Progenitor cell of endocrine pancreas (in vitro differentiated cells): ENCODE measurements around the gene MAGEB17. TPM values are rescaled to one million over a fixed set of nuclear protein-coding genes. Genes with fewer than 3 reads are reported as not detected.

ENCODE experiments used
- DNase-seq: peaks from one replicate; pipeline ENCODE4 v3.0.0; 2021; ENCODE audit warnings: low spot score; ENCODE audit not compliant: unreplicated experiment
- H3K27ac Mint-ChIP-seq: 2 replicates; pipeline ENCODE4 v1.8.0; 2021; ENCODE audit warnings: mild to moderate bottlenecking, moderate library complexity, mixed read lengths
- H3K27me3 Mint-ChIP-seq: 2 replicates; pipeline ENCODE4 v1.8.0; 2021; ENCODE audit warnings: mixed read lengths
- H3K36me3 Mint-ChIP-seq: 2 replicates; pipeline ENCODE4 v1.8.0; 2022; ENCODE audit warnings: mixed read lengths; ENCODE audit not compliant: insufficient read depth
- H3K4me1 Mint-ChIP-seq: 2 replicates; pipeline ENCODE4 v1.8.0; 2021; ENCODE audit warnings: low read depth, mixed read lengths
- H3K4me3 Mint-ChIP-seq: 2 replicates; pipeline ENCODE4 v1.8.0; 2021; ENCODE audit warnings: low read depth, mild to moderate bottlenecking, moderate library complexity, mixed read lengths
- H3K9me3 Mint-ChIP-seq: 2 replicates; pipeline ENCODE4 v1.8.0; 2021; ENCODE audit warnings: low read depth, mixed read lengths
- total RNA-seq: library from RNA; stranded (reverse); gene quantifications from 2 replicates; pipeline ENCODE4 v1.2.1, GENCODE V29; 2021
- TF ChIP-seq, protein P1 (sequence below): fragments of 200-600 bp; sonication (generic); IDR thresholded peaks from one replicate; pipeline ENCODE4 v1.5.0; 2021; ENCODE audit warnings: antibody characterized with exemption, mild to moderate bottlenecking; ENCODE audit not compliant: unreplicated experiment

The MAGEB17 gene
- total RNA-seq, 1 donor from 2014 or later = 0.19 TPM

DNA sequence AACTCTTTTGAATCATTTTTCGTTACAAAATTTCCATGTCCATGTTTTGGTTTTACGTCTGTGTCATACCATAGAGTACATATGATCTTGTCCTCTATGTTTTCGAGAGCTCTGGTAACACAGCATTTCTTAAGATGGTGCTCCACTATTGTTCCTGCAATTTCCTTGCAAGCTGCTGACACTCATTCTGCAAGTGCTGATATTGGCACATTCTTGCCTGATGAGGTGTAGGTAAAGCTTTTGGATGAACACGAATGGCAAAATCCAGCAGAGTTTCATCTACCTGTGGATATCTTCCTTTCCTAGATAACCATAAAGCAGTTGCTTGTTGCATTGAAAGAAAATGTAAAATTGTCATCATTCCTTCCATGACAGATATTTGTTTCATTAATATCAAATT is 41.3 kb downstream of the MAGEB17 start:
- no peak for DNase-seq
- Mint-ChIP-seq H3K27me3 (no peaks in the 10 kb centered on the region), H3K9me3 (peaks cover 12% of the 10 kb centered on the region), H3K4me3 (no peak overlapping the region), H3K4me1 (peaks cover 5% of the 10 kb centered on the region), H3K27ac (no peak overlapping the region), H3K36me3 (no peaks in the 10 kb centered on the region)
- TF ChIP-seq, protein P1, sequence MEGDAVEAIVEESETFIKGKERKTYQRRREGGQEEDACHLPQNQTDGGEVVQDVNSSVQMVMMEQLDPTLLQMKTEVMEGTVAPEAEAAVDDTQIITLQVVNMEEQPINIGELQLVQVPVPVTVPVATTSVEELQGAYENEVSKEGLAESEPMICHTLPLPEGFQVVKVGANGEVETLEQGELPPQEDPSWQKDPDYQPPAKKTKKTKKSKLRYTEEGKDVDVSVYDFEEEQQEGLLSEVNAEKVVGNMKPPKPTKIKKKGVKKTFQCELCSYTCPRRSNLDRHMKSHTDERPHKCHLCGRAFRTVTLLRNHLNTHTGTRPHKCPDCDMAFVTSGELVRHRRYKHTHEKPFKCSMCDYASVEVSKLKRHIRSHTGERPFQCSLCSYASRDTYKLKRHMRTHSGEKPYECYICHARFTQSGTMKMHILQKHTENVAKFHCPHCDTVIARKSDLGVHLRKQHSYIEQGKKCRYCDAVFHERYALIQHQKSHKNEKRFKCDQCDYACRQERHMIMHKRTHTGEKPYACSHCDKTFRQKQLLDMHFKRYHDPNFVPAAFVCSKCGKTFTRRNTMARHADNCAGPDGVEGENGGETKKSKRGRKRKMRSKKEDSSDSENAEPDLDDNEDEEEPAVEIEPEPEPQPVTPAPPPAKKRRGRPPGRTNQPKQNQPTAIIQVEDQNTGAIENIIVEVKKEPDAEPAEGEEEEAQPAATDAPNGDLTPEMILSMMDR = no peak

DNA sequence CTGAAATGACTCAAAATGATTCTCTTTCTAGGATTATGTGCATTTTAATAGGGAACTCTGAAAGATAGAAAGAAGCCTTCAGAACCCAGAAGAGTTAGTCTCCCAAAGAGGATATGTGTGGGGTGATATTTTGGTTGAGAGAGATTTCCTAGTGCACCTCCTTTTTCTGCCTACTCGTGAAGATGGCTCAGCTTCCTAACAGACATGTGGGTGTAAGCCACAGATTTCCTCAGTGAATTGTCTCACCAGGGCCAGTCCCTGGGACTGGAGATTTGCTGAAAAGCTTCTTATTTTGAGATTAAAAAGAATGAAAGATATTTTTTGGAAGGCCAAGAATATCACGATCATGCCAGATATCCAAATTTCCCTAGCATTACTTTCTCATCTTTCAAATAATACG is 42.8 kb downstream of the MAGEB17 start:
- TF ChIP-seq, protein P1 = no peak
- Mint-ChIP-seq H3K9me3 (peaks cover 7% of the 10 kb centered on the region), H3K4me1 (peaks cover 5% of the 10 kb centered on the region), H3K27me3 (no peaks in the 10 kb centered on the region), H3K36me3 (no peaks in the 10 kb centered on the region), H3K27ac (no peak overlapping the region), H3K4me3 (no peak overlapping the region)
- DNase-seq = no peak

DNA sequence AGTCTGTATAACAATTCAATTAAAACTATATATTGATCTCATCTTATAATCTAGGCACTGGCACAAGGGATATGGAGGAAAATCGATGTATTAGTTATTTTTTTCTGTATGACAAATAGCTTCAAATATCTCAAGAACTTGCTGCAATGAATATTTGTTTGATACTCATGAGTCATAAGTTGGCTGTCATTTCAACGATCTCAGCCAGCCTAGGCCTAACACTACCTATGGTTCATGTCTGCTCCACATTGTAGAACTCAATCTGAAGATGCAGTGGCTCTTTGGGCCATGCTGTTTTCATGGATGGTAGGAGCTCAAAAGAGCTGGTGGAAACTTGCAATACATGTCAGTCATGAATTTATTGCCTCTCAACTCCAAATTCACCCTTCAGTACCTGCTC is 44.7 kb downstream of the MAGEB17 start:
- H3K27me3 Mint-ChIP-seq = no peaks in the 10 kb centered on the region
- no peaks in the 10 kb centered on the region for H3K36me3 Mint-ChIP-seq
- H3K4me1 Mint-ChIP-seq = peaks cover 9% of the 10 kb centered on the region
- no peak overlapping the region for H3K27ac Mint-ChIP-seq
- H3K4me3 Mint-ChIP-seq = no peak overlapping the region
- no peaks in the 10 kb centered on the region for H3K9me3 Mint-ChIP-seq
- no peak for DNase-seq
- TF ChIP-seq, protein P1 = no peak

DNA sequence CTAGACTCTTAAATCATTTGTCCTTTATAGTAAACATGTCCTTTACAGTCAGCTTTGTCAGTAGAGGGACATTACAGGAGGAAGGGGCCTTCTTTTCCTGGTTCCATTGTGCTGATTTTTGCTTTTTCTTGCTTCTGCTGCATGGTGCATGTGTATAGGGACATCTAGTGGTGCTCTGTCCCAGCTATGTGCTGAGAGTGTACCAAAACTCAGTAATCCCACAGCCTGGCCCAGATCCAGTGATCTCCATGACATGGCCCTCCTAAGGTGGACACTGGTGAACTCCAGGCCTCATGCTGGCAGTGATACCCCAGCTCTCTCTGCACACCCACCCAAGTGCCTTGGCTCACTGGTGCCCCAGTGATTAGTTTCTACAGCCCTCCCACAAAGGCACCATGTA is 45.2 kb downstream of the MAGEB17 start:
- Mint-ChIP-seq H3K27me3 (no peaks in the 10 kb centered on the region), H3K4me1 (peaks cover 8% of the 10 kb centered on the region), H3K4me3 (no peak overlapping the region), H3K27ac (no peak overlapping the region), H3K36me3 (no peaks in the 10 kb centered on the region), H3K9me3 (no peaks in the 10 kb centered on the region)
- TF ChIP-seq, protein P1 = peak; percentile 46
- no peak for DNase-seq

DNA sequence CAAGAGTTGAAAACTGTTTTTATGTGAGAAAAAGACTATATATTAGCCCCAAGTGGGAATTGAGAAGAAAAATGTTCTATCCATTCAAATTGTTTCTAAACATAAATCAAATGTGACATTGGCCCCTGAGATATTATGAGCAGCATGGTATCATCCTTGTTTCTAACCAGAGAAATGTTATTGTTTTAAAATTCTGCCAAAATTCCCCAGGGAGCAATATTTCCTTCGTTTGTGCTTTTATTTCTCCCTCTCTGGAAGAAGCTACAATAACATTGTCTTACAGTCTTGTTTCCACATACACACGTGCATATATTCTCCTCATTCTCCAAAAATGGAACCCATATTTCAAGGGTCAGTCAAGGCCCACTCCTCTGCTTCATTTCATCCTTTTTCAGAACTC is 46.7 kb downstream of the MAGEB17 start:
- H3K36me3 Mint-ChIP-seq = no peaks in the 10 kb centered on the region
- no peaks in the 10 kb centered on the region for H3K9me3 Mint-ChIP-seq
- peaks cover 4% of the 10 kb centered on the region for H3K4me1 Mint-ChIP-seq
- TF ChIP-seq, protein P1 = no peak
- no peaks in the 10 kb centered on the region for H3K27me3 Mint-ChIP-seq
- DNase-seq = no peak
- no peak overlapping the region for H3K4me3 Mint-ChIP-seq
- no peak overlapping the region for H3K27ac Mint-ChIP-seq
